Head of caudate nucleus (tissue), 42 donors: ENCODE data around the gene ADRA2A.

ENCODE experiments used
- DNase-seq, 42 donors: peaks; one replicate each; pipeline versions ENCODE4 v3.0.0 to v3.0.0-alpha.2; 2020 to 2021; ENCODE audit warnings: mixed read lengths in 7 of 42
- intact Hi-C: fragments of 100-400 bp; cut with DNase I; formaldehyde crosslinking; loops from one replicate; pipeline ENCODE4 v1.15.0; 2022

ADRA2A gene

DNA sequence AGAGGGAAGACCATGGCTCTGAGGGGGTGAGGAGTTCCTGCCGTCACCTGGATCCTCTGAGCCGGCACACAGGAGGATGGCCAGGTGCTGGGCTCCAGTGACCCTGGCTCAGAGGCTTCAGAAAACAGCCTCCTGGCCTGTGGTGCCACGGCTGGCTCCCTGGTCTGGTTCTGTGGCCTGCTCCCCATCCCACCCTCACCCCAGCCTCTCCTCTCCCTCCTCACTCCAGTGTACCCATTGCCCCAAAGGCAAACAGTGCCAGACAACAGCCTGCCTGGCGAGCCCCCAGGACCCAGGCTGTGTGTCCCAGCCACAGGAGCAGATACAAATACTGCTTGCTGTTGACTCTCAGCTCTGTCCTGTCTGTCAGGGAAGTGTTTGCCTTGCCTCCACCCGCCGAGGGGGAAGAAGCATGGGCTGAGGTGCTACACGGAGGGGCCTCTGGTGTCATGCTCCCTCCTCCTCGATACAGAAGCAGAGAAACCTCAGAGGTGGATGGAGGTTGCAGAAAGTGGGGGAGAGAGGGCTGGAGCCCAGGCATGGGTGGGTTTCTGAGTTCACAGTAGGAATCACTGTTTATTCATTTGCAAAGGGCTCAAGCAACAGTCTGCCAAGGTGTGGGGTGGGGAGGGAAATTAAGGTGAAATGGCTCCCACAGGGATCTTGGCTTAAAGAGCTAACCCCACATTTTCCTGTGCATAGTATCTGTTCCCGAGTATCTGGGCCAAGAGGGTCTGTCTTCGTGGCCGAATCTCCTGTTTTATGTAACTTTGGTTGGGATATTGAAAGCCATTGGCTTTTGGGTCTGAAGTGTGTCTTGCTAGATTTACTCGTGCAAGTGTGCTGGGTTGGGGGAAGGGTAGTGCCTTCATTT is 5.5 kb downstream of the ADRA2A start:
- peak in 2 of 42 donors; percentile 28 to 31 for DNase-seq
- intact Hi-C loops: no loop called here

DNA sequence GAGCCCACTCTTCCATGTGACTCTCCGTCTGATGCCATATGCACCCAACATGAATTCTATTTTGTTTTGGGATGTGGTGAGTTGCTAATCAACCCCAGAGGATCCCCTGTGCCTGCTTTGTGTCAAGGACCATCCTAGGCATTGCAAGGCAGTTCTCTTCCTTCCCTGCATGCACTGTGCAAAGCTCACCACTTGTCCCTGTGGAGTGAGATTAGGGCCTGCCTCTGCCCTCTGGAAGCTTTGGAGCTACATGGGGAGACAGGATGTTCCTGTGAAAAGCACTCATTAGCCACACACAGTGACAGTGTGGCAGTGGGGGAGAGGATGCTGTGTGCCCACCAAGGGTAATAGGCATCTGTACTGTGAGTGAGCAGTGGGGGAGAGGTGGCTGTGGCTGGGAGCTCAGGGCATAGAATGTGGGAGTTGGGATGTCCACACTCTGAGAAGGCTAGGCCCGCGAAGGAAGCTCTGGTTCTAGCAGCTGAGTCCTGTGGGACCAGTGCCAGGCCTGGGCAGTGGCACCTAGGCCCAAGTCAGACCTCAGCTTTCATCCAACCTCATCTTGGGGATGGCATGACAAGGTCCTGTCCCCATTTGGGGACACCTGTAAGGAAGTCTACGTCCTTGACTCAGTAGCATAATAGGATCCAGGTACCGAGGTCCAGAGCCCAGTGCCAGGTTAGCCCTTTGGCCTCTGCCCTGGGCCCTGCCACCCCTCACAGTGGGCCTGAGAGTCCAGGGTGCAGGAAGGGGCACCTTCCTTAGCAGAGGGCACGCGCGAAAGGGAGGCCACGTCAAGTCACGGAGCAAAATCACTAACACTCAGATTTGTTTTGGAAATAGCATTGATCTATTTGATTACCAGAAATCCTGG is 6.6 kb downstream of the ADRA2A start:
- intact Hi-C loops: no loop called here

DNA sequence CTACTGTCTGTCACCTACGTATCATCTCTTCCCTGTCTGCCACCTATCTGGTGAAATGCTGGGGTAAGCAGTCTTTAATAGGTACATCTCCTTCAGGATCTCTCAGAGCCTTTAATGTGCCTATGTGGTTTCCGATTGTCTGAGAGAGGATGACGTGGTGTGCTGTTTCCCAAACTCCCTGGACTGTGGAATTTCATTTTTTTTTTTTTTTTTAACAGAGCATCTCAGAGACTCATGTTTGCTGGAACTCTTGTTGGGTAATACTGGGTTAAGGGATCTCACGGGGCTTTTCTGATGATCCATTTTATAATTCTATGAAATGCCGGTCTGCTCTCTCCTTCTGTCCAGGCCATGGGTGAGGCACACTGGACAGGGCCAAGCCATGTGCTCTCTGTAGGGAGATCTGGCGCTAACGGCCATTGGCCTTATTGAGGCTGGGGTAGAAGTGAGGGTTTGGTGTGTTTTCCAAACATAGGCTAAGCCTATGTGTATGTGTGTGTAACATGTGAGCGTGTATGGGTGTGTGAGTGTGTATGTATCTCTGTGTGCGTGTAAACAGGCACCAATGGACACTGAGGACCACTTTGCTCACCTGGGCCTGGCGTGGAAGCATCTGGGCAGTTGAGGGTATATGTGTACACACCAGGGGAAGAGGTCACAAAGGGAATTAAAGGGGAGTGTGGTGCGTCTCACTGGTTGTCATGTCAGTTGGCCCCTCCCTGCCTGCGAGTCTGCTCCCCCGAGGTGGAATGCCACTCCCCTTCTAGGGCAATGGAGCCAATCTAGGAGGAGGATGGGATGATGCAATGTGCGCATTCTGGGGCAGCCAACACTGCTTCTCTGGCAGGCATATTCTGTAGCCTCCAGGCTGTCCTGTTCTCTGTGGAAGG is 7.8 kb downstream of the ADRA2A start:
- intact Hi-C loops: no loop called here
- DNase-seq: peak in 2 of 42 donors; percentile 10 to 26

More for the DNA sequence above, 6.6 kb downstream of the ADRA2A start:
- peak in 4 of 42 donors; percentile 19 to 34 (median 25) for DNase-seq

DNA sequence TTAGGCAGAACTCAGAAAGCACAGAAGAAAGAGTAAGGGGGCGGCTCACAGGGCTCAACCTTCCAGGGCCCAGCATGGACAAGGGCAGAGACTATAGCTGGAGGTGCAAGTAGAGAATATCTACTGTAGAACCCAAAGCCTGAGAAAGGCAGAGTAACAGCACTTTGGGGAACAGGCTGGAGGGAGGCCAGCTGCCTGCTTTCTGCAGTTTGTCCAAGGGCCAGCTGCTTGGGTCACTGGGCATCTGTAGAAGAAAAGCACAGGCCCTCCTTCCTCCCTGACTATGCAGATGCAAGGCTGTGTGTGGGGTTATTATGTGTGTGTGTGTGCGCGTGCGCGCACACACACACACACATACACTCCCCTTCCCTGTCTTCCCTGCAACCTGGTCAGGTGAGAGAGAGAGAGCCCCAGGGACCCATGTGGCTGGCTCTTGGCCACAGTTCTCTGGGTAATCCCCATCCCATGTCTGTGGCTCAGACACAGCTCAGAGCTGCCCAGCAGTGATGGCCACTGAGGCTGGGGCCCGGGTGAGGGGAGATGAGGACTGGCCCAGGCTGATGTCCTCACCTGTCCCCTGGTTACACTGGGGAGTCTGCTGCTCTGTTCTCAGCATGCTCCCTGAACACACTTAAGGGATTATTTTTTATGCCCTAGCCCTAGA is 9.0 kb downstream of the ADRA2A start:
- peak in 4 of 42 donors; percentile 11 to 38 (median 26) for DNase-seq
- intact Hi-C loops: no loop called here

DNA sequence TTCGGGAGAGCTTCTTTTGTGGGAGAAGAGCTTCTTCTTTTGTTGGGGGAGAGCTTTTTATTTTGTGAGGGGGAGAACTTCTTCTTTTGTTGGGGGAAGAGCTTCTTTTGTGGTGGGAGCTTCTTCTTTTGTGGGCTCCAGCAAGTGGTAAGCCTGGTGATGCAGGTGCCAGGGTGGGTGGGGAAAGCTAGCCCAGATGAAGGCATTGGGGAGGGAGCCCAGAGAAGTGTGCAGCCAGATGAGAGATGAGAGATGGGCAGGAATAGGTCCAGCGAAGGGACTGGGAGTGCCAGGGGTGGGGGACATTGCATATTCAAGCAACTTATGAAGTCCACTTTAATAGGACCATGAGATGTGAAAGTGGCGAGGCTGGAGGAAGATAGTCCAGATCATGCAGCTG is 9.7 kb downstream of the ADRA2A start:
- intact Hi-C loops: no loop called here
- peak in 1 of 42 donors; percentile 31 for DNase-seq

DNA sequence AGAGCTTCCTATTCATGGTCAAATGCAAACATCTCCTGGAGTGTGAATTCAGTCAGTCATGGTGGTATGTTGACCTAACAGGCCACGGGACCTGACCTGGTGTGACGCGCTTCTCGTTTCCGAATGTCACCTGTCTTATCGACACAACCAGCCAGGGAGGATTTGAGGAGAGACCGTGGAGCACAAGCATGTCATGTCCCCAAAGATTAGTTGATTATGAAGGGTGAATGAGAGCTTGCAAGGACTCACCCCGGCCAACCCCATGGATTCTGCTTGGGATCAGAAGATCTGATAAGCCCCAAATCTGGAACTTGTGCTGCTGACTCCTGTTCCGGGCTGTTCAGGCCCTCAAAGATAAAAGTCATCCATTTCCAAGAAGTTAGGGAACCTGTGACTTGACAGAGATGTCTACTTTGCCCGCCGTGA is 10.5 kb downstream of the ADRA2A start:
- intact Hi-C loops: no loop called here
- DNase-seq: peak in 3 of 42 donors; percentile 8 to 30 (median 30)

DNA sequence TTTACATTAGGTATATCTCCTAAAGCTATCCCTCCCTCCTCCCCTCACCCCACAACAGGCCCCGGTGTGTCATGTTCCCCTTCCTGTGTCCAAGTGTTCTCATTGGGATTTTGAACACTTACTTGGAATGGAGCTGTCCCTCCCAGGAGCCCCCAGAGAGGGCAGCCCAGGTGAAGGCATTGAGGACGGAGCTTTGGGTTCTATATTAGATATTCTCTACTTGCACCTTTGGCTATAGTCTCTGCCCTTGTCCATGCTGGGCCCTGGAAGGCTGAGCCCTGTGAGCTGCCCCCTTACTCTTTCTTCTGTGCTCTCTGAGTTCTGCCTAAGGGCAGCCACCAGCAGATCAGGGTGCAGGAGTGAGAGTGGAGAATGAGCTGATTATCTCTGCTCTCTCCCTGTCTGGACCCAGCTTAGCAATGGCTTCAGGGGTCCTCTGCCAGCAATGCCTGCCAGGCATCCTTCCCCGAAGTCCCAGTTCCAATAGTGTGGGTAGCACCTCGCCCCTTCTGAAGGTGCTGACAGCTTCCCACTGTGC is 11.2 kb downstream of the ADRA2A start:
- peak in 2 of 42 donors; percentile 14 for DNase-seq
- intact Hi-C loops: no loop called here

DNA sequence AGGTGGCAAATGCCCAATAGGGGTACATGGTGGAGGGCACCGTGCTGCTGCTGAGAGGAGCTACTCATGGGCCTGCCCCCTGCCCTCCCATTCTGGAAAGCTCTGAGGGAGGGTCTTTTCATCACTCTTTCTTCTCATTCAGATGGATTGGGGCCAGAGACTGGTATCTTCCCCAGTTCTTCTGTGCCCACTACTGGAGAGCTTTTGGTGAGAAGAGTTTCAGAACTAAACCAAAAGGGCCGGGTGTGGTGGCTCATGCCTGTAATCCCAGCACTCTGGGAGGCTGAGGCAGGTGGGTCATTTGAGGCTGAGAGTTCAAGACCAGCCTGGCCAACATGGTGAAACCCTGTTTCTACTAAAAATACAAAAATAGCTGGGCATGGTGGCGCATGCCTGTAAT is 12.5 kb downstream of the ADRA2A start:
- intact Hi-C loops: no loop called here
- DNase-seq: peak in 3 of 42 donors; percentile 10 to 21 (median 19)

DNA sequence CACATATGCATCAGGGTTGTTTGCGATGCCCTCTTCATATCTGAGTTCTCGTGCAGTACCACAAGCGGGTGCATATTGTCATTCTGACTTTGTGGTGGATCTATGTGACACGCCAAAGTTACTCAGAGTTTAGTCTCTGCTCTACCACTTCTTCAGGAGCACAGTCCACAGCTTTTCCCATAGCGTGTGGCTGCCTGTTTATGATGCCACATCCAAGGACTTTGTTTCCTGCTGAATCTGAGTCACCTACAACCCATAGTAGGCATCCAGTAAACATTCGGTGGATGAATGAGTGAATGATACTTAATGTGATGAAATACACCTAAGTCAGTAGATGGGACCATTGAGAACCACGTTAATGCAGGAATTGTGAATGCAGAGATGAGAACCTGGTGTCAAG is 15.0 kb downstream of the ADRA2A start:
- intact Hi-C loops: no loop called here
- no peak for DNase-seq

DNA sequence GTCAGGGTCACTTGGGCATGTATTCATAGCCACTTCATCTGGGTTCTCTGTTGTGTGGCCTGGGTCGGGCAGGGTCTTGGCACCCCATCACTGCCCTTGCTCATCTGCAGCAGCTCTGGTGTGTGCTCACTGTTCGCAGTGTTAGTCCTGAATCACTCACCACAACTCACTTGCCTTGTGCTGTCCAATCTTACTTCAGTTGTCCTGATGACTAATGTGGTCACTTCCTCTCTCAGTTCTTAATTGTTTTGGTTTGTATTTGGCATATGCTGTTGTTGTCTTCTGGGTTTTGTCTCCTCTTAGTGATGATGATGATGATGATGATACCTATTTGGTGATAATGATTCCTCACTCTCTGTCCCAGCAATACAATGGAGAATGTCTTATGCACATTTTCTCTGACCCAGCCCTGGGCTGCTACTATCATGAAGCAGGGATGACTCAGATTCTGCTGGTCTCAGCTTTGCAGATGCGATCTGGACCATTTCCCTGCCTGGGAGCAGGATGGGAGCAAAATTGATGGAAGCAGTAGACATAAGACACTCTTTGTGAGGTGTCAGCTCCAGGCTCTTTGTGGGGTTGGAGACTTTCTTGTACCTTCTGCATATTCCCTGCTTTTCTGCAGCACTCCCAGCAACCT is 17.0 kb downstream of the ADRA2A start:
- intact Hi-C loops: no loop called here
- DNase-seq: no peak

DNA sequence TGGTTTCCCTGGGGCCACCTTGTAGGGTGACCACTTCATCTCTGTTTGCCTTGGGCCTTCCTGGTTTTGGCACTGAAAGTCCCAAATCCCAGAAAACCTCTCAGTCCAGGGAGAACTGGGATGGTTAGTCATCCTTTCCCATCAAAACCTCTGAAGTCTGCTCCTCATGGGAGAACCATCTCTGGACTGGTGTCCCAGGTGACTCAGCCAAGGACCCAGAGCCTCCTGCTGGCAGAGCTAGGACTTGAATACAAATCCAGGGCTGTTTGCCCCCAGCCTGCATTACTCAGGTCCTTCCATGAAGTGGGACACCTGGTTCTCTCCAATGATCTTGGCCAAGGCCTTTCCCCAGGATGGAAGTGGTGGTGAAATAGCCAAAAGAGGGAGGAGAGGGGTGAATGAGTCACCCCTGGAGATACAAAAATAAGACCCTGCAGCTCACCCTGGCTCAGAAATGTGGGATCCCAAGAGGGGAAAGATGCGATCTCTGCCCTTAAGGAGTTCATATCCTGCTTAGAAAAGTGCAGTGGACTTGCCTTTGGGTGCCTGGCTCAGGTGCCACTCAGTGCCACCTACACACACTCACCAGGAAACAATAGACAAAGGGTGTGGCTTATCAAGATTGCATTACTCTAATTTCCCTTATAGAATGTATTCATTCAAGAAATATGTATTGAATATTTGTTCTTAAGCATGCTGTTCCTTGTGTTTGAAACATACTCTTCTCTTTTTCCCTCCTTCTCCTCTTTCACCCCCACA is 22.0 kb downstream of the ADRA2A start:
- intact Hi-C loops: no loop called here
- no peak for DNase-seq

DNA sequence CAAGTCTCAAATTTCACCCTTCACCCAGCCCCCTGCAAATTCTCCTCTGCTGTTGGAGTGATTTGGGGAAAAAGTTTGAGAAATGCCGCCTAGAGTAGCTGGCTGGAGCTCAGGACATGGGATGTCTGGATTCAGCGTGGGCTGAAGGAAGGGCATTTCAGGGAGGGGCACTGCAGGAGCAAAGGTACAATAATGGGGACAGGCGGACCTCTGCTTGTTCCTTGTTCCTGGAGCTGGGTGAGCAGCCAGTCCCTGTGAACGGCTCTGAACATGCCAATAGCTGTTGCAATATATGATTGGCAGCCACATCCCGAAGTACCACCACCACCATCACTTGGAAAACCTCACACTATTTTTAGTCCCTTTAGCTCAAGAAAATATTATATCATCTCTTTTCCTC is 23.4 kb downstream of the ADRA2A start:
- DNase-seq: no peak
- intact Hi-C loops: no loop called here

DNA sequence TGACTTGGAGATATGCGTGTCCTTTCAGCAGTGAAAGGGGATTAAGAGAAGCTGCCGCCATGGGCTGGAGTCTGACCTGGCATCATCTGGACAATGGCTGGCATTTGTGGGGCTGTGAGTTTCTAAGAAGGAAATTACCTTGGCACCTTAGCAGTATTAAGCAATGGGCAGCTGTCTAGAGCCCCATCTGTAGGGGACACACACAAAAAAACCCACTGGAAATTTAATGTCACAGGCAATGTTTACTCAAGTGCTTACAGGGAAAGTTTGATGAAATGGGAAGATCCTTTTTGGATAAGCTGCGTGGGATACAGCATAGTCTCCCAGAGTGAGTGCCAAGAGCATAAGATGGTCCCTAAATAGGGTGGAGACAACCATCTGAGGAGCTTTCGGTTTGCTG is 25.0 kb downstream of the ADRA2A start:
- no peak for DNase-seq
- intact Hi-C loops: no loop called here

DNA sequence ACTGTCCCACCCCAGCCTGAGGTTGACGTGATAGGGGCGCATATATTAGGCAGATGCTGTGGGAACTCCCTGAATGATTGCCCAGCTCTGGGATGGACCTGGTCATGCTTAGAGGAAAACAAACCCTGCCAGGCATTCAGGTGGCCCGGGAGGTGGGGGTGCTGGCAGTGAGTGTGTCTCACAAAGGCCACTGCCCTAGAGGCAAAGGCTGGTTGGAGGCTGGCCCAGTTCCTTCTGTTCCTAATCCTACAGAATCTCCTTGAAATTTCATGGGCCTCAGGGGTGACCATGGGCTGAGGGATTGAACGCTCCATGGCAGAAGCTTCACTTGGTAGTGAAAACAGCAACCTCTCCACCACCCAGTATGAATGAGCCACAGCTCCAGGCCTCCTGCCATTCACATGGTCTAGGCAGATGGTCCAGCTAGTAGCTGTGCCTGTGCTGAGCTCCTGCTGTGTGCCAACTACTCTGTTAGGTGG is 25.6 kb downstream of the ADRA2A start:
- intact Hi-C loops: no loop called here
- no peak for DNase-seq

DNA sequence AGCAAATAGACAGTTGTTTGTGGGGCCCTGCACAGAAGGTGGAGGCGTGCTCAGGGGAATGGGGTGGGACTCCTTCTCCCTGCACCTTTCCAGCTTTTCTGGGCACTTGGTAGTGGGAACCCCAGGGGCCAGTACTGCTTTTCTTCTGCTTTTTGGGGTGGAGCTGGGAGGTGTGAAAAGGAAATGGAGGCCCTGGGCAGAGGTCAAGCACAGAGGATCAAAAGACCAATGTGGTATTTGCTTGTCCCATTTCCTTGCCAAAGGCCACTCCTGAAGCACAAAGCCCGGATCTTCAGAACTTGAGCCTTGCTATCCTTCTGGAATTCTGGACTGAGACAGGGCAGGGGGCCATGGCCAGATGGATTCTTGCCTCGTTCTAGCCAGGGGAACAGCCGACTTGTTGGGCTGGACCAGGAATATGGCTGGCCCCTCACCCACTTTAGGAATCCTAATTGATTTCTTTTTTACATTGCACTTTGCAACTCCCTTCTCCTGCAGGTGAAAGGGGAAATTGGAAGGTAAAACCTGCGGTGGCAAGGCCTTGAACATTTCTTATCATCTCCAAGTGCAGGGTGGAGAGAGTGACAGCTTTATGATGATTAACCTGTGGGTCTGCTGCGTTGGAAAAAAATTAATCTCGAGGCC is 26.5 kb downstream of the ADRA2A start:
- intact Hi-C loops: no loop called here
- DNase-seq: no peak

DNA sequence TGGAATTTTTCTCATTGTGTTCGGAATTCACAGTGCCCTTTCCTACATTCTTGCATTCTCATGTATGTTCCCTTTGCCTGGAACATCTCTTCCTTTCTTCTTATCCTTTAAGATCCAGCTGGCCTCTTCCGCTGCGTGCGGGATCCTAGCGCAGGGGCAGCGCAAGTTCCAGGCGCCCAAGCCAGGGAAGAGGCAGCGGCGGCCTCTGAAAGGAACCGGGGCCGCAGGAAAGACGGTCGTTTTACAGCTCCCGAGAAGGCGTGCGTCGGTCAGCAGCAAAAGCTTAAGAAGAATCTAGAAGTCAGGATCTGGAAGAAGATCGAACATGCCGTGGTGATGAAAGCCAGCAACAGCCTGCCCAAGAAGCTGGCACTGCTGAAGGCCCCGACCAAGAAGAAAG is 28.0 kb downstream of the ADRA2A start:
- DNase-seq: no peak
- intact Hi-C loops: no loop called here
